NB4 (cell line): ENCODE results near the gene CNOT8.
A peak's percentile ranks its signal among the peaks of the same experiment; 100 is the strongest.

ENCODE experiments used
- DNase-seq: peaks from one replicate; pipeline ENCODE4 v3.0.0; 2010; ENCODE audit warnings: low read depth
- H3K4me3 ChIP-seq: one replicate; pipeline ENCODE4 v1.5.1; 2011; ENCODE audit warnings: mild to moderate bottlenecking, low read depth, low read length, moderate library complexity
- MYC ChIP-seq: IDR thresholded peaks from 2 replicates; pipeline ENCODE4 v1.6.1; 2011; ENCODE audit warnings: low read depth, low read length
- POLR2A ChIP-seq: IDR thresholded peaks from 2 replicates; pipeline ENCODE4 v1.6.1; 2011; ENCODE audit warnings: mild to moderate bottlenecking; ENCODE audit not compliant: insufficient read length; ENCODE audit errors: extremely low read depth
- TF ChIP-seq, protein P1 (sequence below): IDR thresholded peaks from 2 replicates; pipeline ENCODE4 v1.6.1; 2011; ENCODE audit warnings: low read depth, low read length
- TF ChIP-seq, protein P2 (sequence below): IDR thresholded peaks from one replicate; pipeline ENCODE4 v1.5.1; 2012; ENCODE audit warnings: low read depth, low read length

Gene CNOT8

GRCh38 chr5:154858297-154858971, at the start of gene CNOT8:
TSS of gene CNOT8 (plus strand) at chr5:154858627. CDS start at chr5:154863279, 4,652 bp downstream.
- peak; percentile 99 for DNase-seq
- peak within 1 kb of the TSS; percentile 99 for H3K4me3 ChIP-seq
- TF ChIP-seq, protein P1, sequence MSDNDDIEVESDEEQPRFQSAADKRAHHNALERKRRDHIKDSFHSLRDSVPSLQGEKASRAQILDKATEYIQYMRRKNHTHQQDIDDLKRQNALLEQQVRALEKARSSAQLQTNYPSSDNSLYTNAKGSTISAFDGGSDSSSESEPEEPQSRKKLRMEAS: peak; percentile 76
- peak; percentile 72 for TF ChIP-seq MYC
- peak; percentile 88 for TF ChIP-seq POLR2A
- TF ChIP-seq, protein P2, sequence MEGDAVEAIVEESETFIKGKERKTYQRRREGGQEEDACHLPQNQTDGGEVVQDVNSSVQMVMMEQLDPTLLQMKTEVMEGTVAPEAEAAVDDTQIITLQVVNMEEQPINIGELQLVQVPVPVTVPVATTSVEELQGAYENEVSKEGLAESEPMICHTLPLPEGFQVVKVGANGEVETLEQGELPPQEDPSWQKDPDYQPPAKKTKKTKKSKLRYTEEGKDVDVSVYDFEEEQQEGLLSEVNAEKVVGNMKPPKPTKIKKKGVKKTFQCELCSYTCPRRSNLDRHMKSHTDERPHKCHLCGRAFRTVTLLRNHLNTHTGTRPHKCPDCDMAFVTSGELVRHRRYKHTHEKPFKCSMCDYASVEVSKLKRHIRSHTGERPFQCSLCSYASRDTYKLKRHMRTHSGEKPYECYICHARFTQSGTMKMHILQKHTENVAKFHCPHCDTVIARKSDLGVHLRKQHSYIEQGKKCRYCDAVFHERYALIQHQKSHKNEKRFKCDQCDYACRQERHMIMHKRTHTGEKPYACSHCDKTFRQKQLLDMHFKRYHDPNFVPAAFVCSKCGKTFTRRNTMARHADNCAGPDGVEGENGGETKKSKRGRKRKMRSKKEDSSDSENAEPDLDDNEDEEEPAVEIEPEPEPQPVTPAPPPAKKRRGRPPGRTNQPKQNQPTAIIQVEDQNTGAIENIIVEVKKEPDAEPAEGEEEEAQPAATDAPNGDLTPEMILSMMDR: no peak

- H3K4me3 ChIP-seq: no peak overlapping the region
- DNase-seq: no peak
- TF ChIP-seq, protein P2: no peak
- TF ChIP-seq, protein P1: no peak
- TF ChIP-seq MYC: no peak
- no peak for TF ChIP-seq POLR2A
Observed at GRCh38 chr5:154811239-154811638, 47.2 kb upstream of the CNOT8 start.

DNA sequence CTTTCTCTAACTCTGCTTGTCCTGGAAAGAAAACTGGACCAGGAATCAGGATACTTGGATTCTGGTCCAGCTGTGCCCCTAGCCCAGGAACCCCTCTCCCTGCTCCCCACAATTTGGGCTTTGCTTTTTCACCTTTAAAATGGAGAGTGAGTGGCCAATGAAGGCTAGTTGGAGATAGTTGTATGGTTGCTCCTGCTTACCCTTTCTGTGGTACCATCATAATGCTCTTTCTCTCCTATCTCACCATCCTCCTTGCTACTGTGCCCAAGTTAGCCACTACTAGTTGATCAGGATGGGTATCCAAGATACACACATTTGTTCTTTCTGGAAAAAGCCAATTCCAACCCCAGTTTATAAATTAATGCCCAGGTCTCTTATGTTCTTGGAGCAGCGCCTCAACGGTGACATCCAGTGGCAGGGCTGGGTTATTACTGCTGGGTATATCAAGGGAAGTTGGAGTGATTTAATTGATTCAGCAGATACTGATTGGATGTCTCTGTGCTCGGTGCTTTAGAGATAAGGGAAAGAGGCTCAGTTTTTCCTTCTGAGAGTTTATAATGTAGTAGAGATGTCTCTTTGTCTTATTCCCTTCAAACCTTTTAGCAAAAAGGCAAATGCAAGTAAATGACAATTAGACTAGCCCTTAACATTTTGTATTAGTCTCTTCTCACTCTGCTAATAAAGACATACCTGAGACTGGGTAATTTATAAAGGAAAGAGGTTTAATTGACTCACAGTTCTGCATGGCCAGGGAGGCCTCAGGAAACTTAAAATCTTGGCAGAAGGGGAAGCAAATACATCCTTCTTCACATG, 46.6 kb upstream of the CNOT8 start:
- DNase-seq: peak; percentile 71
- H3K4me3 ChIP-seq: no peak overlapping the region
- TF ChIP-seq, protein P2: peak; percentile 79
- TF ChIP-seq, protein P1: no peak
- TF ChIP-seq POLR2A: no peak

GRCh38 chr5:154813158-154813557, 45.3 kb upstream of the CNOT8 start:
- TF ChIP-seq, protein P1: no peak
- no peak for TF ChIP-seq POLR2A
- no peak for TF ChIP-seq MYC
- TF ChIP-seq, protein P2: no peak
- no peak overlapping the region for H3K4me3 ChIP-seq
- no peak for DNase-seq

DNA sequence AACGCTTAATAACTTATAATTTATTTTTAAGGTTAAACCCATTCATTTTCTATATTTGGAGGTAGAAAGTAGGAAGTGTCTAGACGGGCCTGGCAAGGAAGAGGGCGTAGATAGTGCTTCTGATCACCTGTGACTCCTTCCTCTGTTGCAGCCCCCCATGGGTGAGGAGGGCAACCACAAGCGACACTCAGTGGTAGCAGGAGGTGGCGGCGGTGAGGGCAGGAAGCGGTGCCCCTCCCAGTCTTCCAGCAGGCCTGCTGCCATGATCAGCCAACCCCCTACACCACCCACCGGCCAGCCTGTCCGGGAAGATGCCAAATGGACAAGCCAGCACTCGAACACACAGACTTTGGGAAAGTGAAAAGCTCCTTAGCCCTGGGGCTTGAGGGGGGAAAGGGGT, 44.7 kb upstream of the CNOT8 start:
- no peak for DNase-seq
- TF ChIP-seq, protein P2: no peak
- no peak for TF ChIP-seq MYC
- no peak for TF ChIP-seq POLR2A
- TF ChIP-seq, protein P1: no peak
- H3K4me3 ChIP-seq: no peak overlapping the region
